ENCODE measurements around the gene SFTA2. TPM values are rescaled to one million over a fixed set of nuclear protein-coding genes. Genes with fewer than 3 reads are reported as not detected.

SFTA2 gene
- total RNA-seq, 1 donor from 2014 or later = not detected

- Mint-ChIP-seq H3K27me3 (ENCODE audit: insufficient read depth, low read depth) (peaks cover 4% of the 10 kb centered on the region), H3K4me3 (no peak overlapping the region), H3K27ac (no peak overlapping the region), H3K4me1 (peaks cover 9% of the 10 kb centered on the region), H3K9me3 (no peaks in the 10 kb centered on the region), H3K36me3 (peaks cover 22% of the 10 kb centered on the region)
- H3K9ac ChIP-seq = no peak overlapping the region
- H3K4me1 ChIP-seq = peaks cover 11% of the 10 kb centered on the region
- peaks cover 51% of the 10 kb centered on the region for H3F3A ChIP-seq (ENCODE audit: low read depth)
- H3K27ac ChIP-seq = no peak overlapping the region
- no peak for DNase-seq (ENCODE audit: low spot score)
- TF ChIP-seq EZH2 (IDR thresholded peaks at IDR 0.05) = no peak
- no peak for TF ChIP-seq EZH2phosphoT487 (IDR thresholded peaks at IDR 0.05)
- no peak for TF ChIP-seq CTCF (IDR thresholded peaks at IDR 0.05)
- H3K27me3 ChIP-seq = no peaks in the 10 kb centered on the region
- H3K4me2 ChIP-seq = no peak overlapping the region
- H3K4me3 ChIP-seq = no peak overlapping the region
- peaks cover 9% of the 10 kb centered on the region for H3K79me2 ChIP-seq (ENCODE audit: low read depth)
- H3K9me3 ChIP-seq (ENCODE audit: low read depth) = no peaks in the 10 kb centered on the region
- H4K20me1 ChIP-seq (ENCODE audit: low read depth) = peaks cover 29% of the 10 kb centered on the region
- H2AFZ ChIP-seq (replicated peaks) = no peak overlapping the region
- H3K36me3 ChIP-seq = no peaks in the 10 kb centered on the region
Observed at GRCh38 chr6:30897882-30898281, 34.1 kb downstream of the SFTA2 start.

- Histone ChIP-seq H3K27ac (peak overlapping the region; percentile 27), H4K20me1 (ENCODE audit: low read depth) (peaks cover 43% of the 10 kb centered on the region), H3K9ac (no peak overlapping the region), H3F3A (ENCODE audit: low read depth) (peaks cover 39% of the 10 kb centered on the region), H3K79me2 (ENCODE audit: low read depth) (peaks cover 20% of the 10 kb centered on the region), H3K4me3 (no peak overlapping the region), H3K27me3 (no peaks in the 10 kb centered on the region), H2AFZ (replicated peaks) (no peak overlapping the region), H3K4me2 (no peak overlapping the region), H3K4me1 (peaks cover 19% of the 10 kb centered on the region), H3K36me3 (no peaks in the 10 kb centered on the region), H3K9me3 (ENCODE audit: low read depth) (no peaks in the 10 kb centered on the region)
- Mint-ChIP-seq H3K27me3 (ENCODE audit: insufficient read depth, low read depth) (peaks cover 4% of the 10 kb centered on the region), H3K36me3 (peaks cover 29% of the 10 kb centered on the region), H3K4me3 (no peak overlapping the region), H3K4me1 (peaks cover 7% of the 10 kb centered on the region), H3K27ac (no peak overlapping the region), H3K9me3 (no peaks in the 10 kb centered on the region)
- no peak for TF ChIP-seq CTCF (IDR thresholded peaks at IDR 0.05)
- no peak for TF ChIP-seq EZH2phosphoT487 (IDR thresholded peaks at IDR 0.05)
- no peak for TF ChIP-seq EZH2 (IDR thresholded peaks at IDR 0.05)
- no peak for DNase-seq (ENCODE audit: low spot score)
Observed at GRCh38 chr6:30896541-30896940, 35.4 kb downstream of the SFTA2 start.

GRCh38 chr6:30895343-30895742 lies 36.6 kb downstream of the SFTA2 start:
- H2AFZ ChIP-seq (replicated peaks) = no peak overlapping the region
- Mint-ChIP-seq H3K9me3 (no peaks in the 10 kb centered on the region), H3K36me3 (peaks cover 32% of the 10 kb centered on the region), H3K27ac (no peak overlapping the region), H3K4me1 (peaks cover 9% of the 10 kb centered on the region), H3K4me3 (no peak overlapping the region), H3K27me3 (ENCODE audit: insufficient read depth, low read depth) (peaks cover 5% of the 10 kb centered on the region)
- no peak for DNase-seq (ENCODE audit: low spot score)
- H4K20me1 ChIP-seq (ENCODE audit: low read depth) = peaks cover 54% of the 10 kb centered on the region
- no peaks in the 10 kb centered on the region for H3K27me3 ChIP-seq
- H3F3A ChIP-seq (ENCODE audit: low read depth) = peaks cover 27% of the 10 kb centered on the region
- TF ChIP-seq EZH2phosphoT487 (IDR thresholded peaks at IDR 0.05) = no peak
- TF ChIP-seq CTCF (IDR thresholded peaks at IDR 0.05) = no peak
- no peak for TF ChIP-seq EZH2 (IDR thresholded peaks at IDR 0.05)
- H3K27ac ChIP-seq = peak overlapping the region; percentile 27
- H3K36me3 ChIP-seq = no peaks in the 10 kb centered on the region
- H3K9me3 ChIP-seq (ENCODE audit: low read depth) = no peaks in the 10 kb centered on the region
- peaks cover 32% of the 10 kb centered on the region for H3K79me2 ChIP-seq (ENCODE audit: low read depth)
- H3K4me2 ChIP-seq = no peak overlapping the region
- no peak overlapping the region for H3K4me3 ChIP-seq
- peaks cover 20% of the 10 kb centered on the region for H3K4me1 ChIP-seq
- no peak overlapping the region for H3K9ac ChIP-seq
